HL-60 (cell line): ENCODE data around the gene PACRG.

Source experiments
- CTCF ChIP-seq: IDR thresholded peaks from one replicate; pipeline ENCODE4 v1.5.1; 2011; ENCODE audit warnings: low read length, control low read depth, inconsistent platforms; ENCODE audit not compliant: insufficient read depth
- REST ChIP-seq: IDR thresholded peaks from 2 replicates; pipeline ENCODE4 v1.6.1; 2012; ENCODE audit warnings: low read depth; ENCODE audit not compliant: insufficient replicate concordance

- no peak for TF ChIP-seq CTCF
- TF ChIP-seq REST, result no peak
Measured at GRCh38 chr6:163325390-163325784, 597.6 kb downstream of the PACRG start.
